ENCODE measurements around the gene ETV6.

ETV6 gene

DNA sequence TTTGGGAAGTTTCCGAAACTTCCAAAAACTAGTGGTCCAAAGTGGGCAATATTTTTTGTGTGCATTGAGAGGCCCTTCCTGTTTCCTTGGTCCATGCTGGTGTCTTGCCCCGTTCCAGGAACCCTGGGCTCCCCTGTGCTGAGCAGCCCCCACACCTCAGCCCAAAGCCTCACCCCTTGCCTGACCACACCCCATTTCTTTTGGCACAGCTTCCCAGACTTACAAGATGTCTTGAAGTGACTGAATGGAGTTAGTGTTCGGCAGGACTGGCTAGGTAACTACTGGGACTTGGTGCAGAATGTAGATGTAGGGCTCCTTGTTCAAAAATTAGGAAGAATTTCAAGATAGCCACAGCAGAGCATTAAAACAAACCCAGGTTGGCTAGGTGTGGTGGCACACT is 68.6 kb downstream of the ETV6 start:
- no peak for DNase-seq (ENCODE audit: low read depth)

GRCh38 chr12:11718768-11719253 is 69.3 kb downstream of the ETV6 start:
- DNase-seq (ENCODE audit: low read depth), result no peak

- DNase-seq (ENCODE audit: low read depth), result peak; percentile 30
These were observed 70.2 kb downstream of the ETV6 start for GRCh38 chr12:11719678-11720099.

DNA sequence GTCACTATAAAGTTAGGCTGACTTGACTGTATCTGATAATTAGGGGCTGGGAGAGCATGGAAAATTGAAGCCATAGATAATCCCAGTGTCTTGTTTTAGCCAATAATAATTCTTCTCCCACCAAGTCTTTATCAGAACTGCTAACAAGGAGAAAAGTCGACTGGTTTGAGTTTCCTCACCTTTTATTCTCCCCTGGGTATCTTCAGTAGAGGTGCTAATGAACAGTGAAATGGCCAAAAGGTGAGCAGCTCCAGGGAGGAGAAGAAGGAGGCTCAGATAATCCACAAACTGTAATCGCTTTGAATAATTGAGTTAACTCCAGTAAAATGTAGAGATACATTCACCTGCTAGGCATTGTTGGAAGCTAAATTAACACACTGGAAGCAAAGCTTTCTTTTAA is 72.6 kb downstream of the ETV6 start:
- DNase-seq (ENCODE audit: low read depth), result no peak

- DNase-seq (ENCODE audit: low read depth), result no peak
These were observed 73.2 kb downstream of the ETV6 start for GRCh38 chr12:11722578-11723138.

- no peak for DNase-seq (ENCODE audit: low read depth)
These were observed 74.5 kb downstream of the ETV6 start for GRCh38 chr12:11723993-11724392.

DNA sequence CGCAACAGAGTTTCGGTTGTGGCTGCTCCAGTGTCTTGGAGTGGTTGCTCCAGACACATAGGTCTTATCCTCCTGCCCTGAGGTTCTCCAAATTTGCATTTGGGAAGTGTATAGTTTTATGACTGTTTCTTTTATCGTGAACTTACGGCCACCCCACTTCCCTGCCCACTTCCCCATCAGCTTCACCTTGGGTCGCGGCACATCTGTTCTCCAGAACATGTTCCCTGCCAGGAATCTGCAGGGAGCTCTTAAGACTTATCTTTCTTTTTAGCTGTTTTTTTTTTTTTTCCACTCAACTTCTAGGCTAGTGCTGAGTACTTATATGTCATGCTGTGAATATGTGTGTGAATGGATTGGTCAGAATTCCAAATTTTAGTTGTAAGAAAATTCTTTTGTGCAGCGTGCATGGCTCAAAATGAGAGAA is 75.4 kb downstream of the ETV6 start:
- DNase-seq (ENCODE audit: low read depth), result no peak

DNA sequence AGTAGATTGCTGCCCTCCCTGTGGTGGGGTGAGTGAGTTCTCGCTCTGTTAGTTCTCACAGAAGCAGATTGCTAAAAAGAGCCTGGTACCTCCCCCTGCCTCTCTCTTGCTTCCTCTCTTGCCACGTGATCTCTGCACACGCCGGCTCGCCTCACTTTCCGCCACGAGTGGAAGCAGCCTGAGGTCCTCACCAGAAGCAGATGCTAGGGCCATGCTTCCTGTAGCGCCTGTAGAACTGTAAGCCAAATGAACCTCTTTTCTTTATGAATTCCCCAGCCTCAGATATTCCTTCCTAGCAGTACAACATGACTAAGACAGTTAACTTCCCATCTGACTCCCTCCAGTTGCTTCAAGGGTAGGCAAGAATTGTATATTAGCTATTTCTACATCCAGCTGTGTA is 76.2 kb downstream of the ETV6 start:
- DNase-seq (ENCODE audit: low read depth), result no peak

DNA sequence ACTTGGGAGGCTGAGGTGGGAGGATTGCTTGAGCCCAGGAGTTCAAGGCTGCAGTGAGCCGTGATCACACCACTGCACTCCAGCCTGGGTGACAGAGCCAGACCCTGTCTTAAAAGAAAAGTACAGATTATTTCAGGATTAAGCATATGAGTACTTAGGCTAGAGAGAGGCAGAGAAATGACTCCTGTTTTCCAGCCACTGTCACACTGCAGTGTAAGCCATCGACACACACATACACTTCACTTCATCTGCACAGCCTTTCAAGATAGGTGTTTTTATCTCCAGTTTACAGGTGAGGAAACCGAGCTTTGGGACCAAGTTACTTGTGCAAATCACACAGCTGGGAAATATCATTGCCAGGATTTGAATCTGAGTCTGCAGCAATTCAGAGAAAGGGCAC is 77.2 kb downstream of the ETV6 start:
- no peak for DNase-seq (ENCODE audit: low read depth)

DNA sequence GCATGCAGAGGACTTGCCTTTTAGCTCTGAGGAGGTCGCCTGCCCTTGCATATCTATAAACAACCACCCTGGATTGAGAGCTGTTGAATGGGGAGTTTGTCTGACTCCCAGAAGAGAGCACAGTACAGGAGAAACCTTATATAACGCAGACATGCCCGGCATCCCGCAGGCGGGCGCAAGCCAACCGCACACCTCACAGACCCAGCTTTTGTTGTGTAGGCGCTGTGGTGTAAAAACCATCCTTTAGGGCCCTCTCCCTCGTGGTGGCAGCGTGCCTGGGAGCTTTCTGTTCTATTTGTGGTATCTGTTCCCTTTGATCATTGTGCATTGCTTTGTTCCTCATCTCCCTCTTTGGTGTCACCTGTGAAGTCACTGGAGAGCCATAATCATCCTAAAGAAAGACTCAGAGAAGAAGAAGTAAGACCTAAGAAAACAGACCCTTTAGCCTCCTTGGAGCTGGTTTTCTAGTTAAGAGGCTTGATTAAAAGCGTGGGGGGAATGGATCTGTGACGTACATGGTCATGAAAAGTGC is 77.7 kb downstream of the ETV6 start:
- DNase-seq (ENCODE audit: low read depth), result peak; percentile 25

- DNase-seq (ENCODE audit: low read depth), result no peak
These were observed 78.8 kb downstream of the ETV6 start for GRCh38 chr12:11728154-11728755.

- no peak for DNase-seq (ENCODE audit: low read depth)
These were observed 79.5 kb downstream of the ETV6 start for GRCh38 chr12:11729008-11729407.

GRCh38 chr12:11729439-11730150 is 80.1 kb downstream of the ETV6 start:
- no peak for DNase-seq (ENCODE audit: low read depth)

DNA sequence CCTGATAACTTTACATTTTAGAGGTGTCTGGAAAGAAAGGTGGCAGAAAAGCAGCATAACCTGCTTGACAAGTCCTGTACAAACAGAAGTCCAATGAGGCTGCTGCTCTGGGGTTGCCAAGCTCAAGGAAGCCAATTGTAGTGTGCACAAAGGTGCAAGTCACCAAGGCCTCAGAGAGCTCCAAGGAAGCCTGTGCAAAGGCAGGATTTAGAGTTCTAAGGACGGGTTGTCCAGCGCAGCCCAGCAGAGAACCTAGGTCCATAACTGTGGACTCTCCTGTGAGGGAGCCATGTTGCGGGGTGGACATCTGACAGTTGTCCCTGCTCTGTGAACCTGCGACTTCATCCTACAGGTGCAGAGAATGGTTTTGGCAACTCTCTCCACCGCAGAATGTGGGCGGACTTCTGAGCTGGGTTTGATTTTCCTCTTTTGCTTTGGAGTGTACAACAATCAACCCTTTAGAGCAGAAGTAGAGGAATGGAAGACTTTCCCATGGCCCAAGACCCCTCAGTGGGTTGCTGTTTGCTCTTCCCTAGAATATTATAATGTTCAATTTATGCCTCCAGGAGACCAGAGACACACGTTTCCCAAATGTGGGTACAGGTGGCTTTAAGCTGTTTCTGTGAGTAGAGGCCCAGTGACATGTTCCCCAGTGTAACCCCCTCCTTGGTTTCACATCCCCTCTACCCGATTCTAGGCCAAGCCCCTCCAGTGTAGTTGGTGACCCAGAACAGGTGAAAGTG is 81.0 kb downstream of the ETV6 start:
- no peak for DNase-seq (ENCODE audit: low read depth)

DNA sequence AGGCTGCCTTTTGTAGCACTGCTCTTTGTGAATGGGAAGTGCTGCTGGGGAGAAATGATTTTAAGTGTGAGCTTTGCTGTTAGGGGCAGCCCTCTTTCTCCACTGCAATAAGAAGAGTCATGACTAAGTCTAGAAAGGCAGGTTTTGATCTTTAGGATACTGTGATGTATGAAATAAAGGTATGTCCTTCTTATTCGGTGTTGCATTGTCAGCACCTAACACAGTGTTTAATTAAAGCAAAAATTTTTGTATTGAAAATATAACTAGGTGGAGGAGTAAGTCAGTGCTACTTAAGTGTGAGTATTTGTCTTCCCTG is 81.5 kb downstream of the ETV6 start:
- no peak for DNase-seq (ENCODE audit: low read depth)

DNA sequence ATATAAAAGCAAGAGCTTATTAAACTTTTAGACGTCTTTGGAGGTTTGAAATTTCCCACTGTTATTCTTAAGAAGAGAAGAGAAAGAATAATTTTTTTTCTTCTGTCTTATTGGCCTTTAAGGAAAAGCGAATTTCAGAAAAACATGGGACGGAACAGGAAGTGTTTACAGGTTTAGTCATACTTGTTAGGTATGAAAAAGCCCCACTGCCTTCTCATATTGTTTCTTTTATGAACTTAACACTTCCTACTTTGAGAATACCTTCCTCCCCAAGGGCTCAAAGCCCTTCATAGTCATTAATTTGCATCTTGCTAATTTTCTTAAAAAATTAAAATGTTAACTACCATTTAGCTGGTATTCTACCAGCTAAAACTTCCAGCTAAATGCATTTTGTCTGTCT is 82.0 kb downstream of the ETV6 start:
- DNase-seq (ENCODE audit: low read depth), result no peak

GRCh38 chr12:11732023-11732422 is 82.5 kb downstream of the ETV6 start:
- no peak for DNase-seq (ENCODE audit: low read depth)

- no peak for DNase-seq (ENCODE audit: low read depth)
These were observed 83.2 kb downstream of the ETV6 start for GRCh38 chr12:11732715-11733114.

GRCh38 chr12:11734580-11735180 is 85.2 kb downstream of the ETV6 start:
- no peak for DNase-seq (ENCODE audit: low read depth)

DNA sequence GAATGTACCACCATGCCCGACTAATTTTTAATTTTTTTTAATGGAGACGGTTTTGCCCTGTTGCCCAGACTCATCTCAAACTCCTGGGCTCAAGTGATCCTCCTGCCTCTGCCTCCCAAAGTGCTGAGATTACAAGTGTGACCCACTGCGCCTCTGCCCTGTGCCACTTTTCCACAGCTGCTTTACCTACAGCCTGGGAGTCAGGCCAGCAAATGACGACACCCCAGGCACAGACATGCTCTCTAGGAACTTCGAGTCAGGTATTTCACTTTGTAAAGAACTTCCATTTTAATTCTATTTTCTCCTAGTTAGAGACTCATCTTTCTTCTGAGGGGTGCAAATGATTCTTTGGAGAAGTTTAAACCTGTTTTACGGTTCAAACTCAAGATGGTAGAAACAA is 89.0 kb downstream of the ETV6 start:
- no peak for DNase-seq (ENCODE audit: low read depth)

GRCh38 chr12:11739980-11740577 is 90.6 kb downstream of the ETV6 start:
- no peak for DNase-seq (ENCODE audit: low read depth)
